ENCODE data around the gene CBLC. TPM values are rescaled to one million over a fixed set of nuclear protein-coding genes. Genes with fewer than 3 reads are reported as not detected.

CBLC gene
- total RNA-seq, 2 experiments from 2014 or later = not detected

- Mint-ChIP-seq H3K9me3 (no peaks in the 10 kb centered on the region), H3K27ac (no peak overlapping the region), H3K27me3 (no peaks in the 10 kb centered on the region), H3K36me3 (ENCODE audit: low read depth) (no peaks in the 10 kb centered on the region), H3K4me3 (no peak overlapping the region), H3K4me1 (ENCODE audit: low read depth) (no peaks in the 10 kb centered on the region)
- ATAC-seq (ENCODE audit: poor library complexity) (no peak), DNase-seq (no peak)
- TF ChIP-seq CTCF (IDR thresholded peaks at IDR 0.05) = no peak
- Histone ChIP-seq H3K4me3 (ENCODE audit: low read length) (no peak overlapping the region), H3K4me1 (ENCODE audit: insufficient read depth, low read length) (peaks cover 3% of the 10 kb centered on the region), H3K36me3 (ENCODE audit: insufficient read depth, low read length) (no peaks in the 10 kb centered on the region), H3K27me3 (ENCODE audit: control insufficient read depth in 1 of 2, insufficient read depth in 2 of 2, low read length in 2 of 2) (no peaks in the 10 kb centered on the region), H3K27ac (ENCODE audit: low read depth in 1 of 2, low read length in 2 of 2) (no peak overlapping the region), H3K9me3 (ENCODE audit: control insufficient read depth in 1 of 2, insufficient read depth in 1 of 2, low read length in 2 of 2) (no peaks in the 10 kb centered on the region)
- POLR2A ChIA-PET = no interaction called here
- intact Hi-C loops (cut with DNase I, micrococcal nuclease) = no loop called here
- CTCF ChIA-PET = no interaction called here
Measured at GRCh38 chr19:44731081-44731480, 46.6 kb upstream of the CBLC start.

DNA sequence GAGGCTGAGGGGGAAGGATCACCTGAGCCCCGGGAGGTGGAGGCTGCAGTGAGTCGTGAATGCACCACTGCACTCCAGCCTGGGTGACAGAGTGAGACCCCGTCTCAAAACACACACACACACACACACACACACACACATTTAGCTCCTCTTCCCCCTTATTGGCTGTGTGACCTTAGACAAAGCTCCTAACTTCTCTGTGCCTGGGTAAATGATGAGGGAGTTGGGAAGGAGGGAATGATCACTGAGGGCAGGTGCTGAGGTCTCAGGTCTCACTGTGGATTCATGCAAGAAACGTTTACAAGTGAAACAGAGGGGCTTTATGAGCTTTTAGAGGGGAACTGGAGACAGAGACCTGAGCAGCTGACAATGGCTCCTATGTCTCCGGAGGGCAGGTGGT is 46.1 kb upstream of the CBLC start:
- ATAC-seq (ENCODE audit: poor library complexity) (no peak), DNase-seq (no peak)
- intact Hi-C loops (cut with DNase I, micrococcal nuclease) = no loop called here
- Histone ChIP-seq H3K27ac (ENCODE audit: low read depth in 1 of 2, low read length in 2 of 2) (no peak overlapping the region), H3K9me3 (ENCODE audit: control insufficient read depth in 1 of 2, insufficient read depth in 1 of 2, low read length in 2 of 2) (no peaks in the 10 kb centered on the region), H3K36me3 (ENCODE audit: insufficient read depth, low read length) (no peaks in the 10 kb centered on the region), H3K27me3 (ENCODE audit: control insufficient read depth in 1 of 2, insufficient read depth in 2 of 2, low read length in 2 of 2) (no peaks in the 10 kb centered on the region), H3K4me3 (ENCODE audit: low read length) (no peak overlapping the region), H3K4me1 (ENCODE audit: insufficient read depth, low read length) (peaks cover 3% of the 10 kb centered on the region)
- Mint-ChIP-seq H3K4me1 (ENCODE audit: low read depth) (no peaks in the 10 kb centered on the region), H3K9me3 (no peaks in the 10 kb centered on the region), H3K4me3 (no peak overlapping the region), H3K36me3 (ENCODE audit: low read depth) (no peaks in the 10 kb centered on the region), H3K27ac (no peak overlapping the region), H3K27me3 (no peaks in the 10 kb centered on the region)
- POLR2A ChIA-PET = no interaction called here
- TF ChIP-seq CTCF (IDR thresholded peaks at IDR 0.05) = no peak
- CTCF ChIA-PET = no interaction called here

DNA sequence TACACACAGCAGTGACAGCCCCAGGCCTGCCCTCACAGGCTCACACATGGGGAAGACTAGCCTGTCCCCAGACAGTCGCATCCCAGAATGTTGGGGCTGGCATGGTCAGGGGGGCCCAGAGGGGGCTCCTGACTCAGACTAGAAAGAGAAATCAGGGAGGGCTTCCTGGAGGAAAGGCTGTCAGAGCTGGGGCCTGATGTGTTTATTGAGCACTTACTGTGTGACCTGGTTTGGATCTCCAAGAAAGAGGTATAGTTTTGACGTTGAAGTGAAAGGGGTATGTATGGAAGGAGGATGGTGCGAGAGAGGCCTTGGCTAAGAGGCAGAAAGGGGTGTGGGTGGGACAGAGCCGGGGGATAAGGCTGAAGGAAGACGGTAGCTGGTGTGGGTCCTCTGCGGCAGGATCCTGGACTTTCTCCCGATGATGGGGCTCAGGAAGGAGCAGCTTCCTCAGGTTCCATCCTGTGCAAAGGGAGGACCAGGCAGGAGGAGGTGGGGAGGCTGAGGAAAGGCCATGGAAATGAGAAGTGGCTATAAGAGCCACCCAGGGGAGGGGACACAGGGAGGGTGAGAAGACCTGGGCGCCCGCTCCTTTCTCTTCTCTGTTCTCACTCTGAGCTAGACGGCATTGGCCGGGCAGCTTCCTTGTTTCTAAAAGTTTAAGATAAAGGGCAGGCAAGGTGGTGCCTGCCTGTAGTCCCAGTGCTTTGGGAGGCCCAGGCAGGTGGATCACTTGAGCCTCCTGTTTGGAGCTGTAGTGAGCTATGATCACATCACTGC is 45.3 kb upstream of the CBLC start:
- Histone ChIP-seq H3K4me1 (ENCODE audit: insufficient read depth, low read length) (peaks cover 3% of the 10 kb centered on the region), H3K27me3 (ENCODE audit: control insufficient read depth in 1 of 2, insufficient read depth in 2 of 2, low read length in 2 of 2) (no peaks in the 10 kb centered on the region), H3K27ac (ENCODE audit: low read depth in 1 of 2, low read length in 2 of 2) (no peak overlapping the region), H3K9me3 (ENCODE audit: control insufficient read depth in 1 of 2, insufficient read depth in 1 of 2, low read length in 2 of 2) (no peaks in the 10 kb centered on the region), H3K4me3 (ENCODE audit: low read length) (no peak overlapping the region), H3K36me3 (ENCODE audit: insufficient read depth, low read length) (no peaks in the 10 kb centered on the region)
- ATAC-seq (ENCODE audit: poor library complexity) (no peak), DNase-seq (peak in 1 of 14 experiments; percentile 20)
- TF ChIP-seq CTCF (IDR thresholded peaks at IDR 0.05) = no peak
- CTCF ChIA-PET = no interaction called here
- H3K4me1 Mint-ChIP-seq (ENCODE audit: low read depth) = no peaks in the 10 kb centered on the region
- POLR2A ChIA-PET = interaction anchor here (1.0 kb wide), 1 partner anchor 41 kb away, joined by 3 read pairs; no protein-coding TSS in a partner anchor
- H3K9me3 Mint-ChIP-seq = no peaks in the 10 kb centered on the region
- H3K27ac Mint-ChIP-seq = no peak overlapping the region
- no peaks in the 10 kb centered on the region for H3K27me3 Mint-ChIP-seq
- H3K4me3 Mint-ChIP-seq = no peak overlapping the region
- H3K36me3 Mint-ChIP-seq (ENCODE audit: low read depth) = no peaks in the 10 kb centered on the region
- intact Hi-C loops (cut with DNase I, micrococcal nuclease) = no loop called here

Measured in CD4-positive, alpha-beta T cell (primary cell).